Activated naive CD4-positive, alpha-beta T cell treated with anti-CD3 and anti-CD28 coated beads, Interleukin-2, amount 10 ng/mL, durations not matched to agents 7 days and 5 days (primary cell): ENCODE data around the gene MED12L.
"Not testable (repeated sequence)": the region's sequence is repeated elsewhere in the genome, so short reads cannot be mapped to it uniquely, and the experiment has no call there.

Source experiments
- CTCF ChIA-PET: fragments of 350-600 bp; sonication (Branson Sonifier 250); formaldehyde crosslinking; loops from one replicate; lab custom pipeline; 2021; ENCODE audit warnings: antibody characterized with exemption; lab: Charles Lee
- DNase-seq: peaks from one replicate; pipeline ENCODE4 v3.0.0-alpha.2; 2020
- H3K27ac Mint-ChIP-seq: one replicate; pipeline ENCODE4 v1.8.0; 2021; ENCODE audit warnings: mild to moderate bottlenecking, moderate library complexity, mixed read lengths
- H3K27me3 Mint-ChIP-seq: one replicate; pipeline ENCODE4 v1.8.0; 2021; ENCODE audit warnings: mild to moderate bottlenecking, mixed read lengths
- H3K36me3 Mint-ChIP-seq: one replicate; pipeline ENCODE4 v1.8.0; 2021; ENCODE audit warnings: mixed read lengths
- H3K4me1 Mint-ChIP-seq: one replicate; pipeline ENCODE4 v1.8.0; 2021; ENCODE audit warnings: mixed read lengths
- H3K4me3 Mint-ChIP-seq: one replicate; pipeline ENCODE4 v1.8.0; 2021; ENCODE audit warnings: mild to moderate bottlenecking, moderate library complexity, mixed read lengths
- H3K9me3 Mint-ChIP-seq: one replicate; pipeline ENCODE4 v1.8.0; 2021; ENCODE audit warnings: mixed read lengths

The MED12L gene

GRCh38 chr3:151085227-151085888 lies at the start of gene MED12L:
Gene MED12L, plus strand, starts transcription at chr3:151085664. Its CDS starts 1,263 bp downstream, at chr3:151086927.
- peak within 1 kb of the TSS; percentile 81 for H3K4me3 Mint-ChIP-seq
- no peaks in the 10 kb centered on the region for H3K36me3 Mint-ChIP-seq
- peaks cover 73% of the 10 kb centered on the region for H3K27me3 Mint-ChIP-seq
- CTCF ChIA-PET = interaction anchor here (0.8 to 1.7 kb wide), 5 partner anchors 13 to 298 kb away, joined by 3 to 5 read pairs (median 4); no protein-coding TSS in a partner anchor
- no peak within 1 kb of the TSS for H3K27ac Mint-ChIP-seq
- peak; percentile 61 for DNase-seq
- H3K9me3 Mint-ChIP-seq = no peaks in the 10 kb centered on the region
- H3K4me1 Mint-ChIP-seq = peaks cover 14% of the 10 kb centered on the region

GRCh38 chr3:151037746-151038477 lies 47.6 kb upstream of the MED12L start:
- Mint-ChIP-seq H3K36me3 (no peaks in the 10 kb centered on the region), H3K9me3 (no peaks in the 10 kb centered on the region), H3K4me1 (no peaks in the 10 kb centered on the region), H3K27me3 (no peaks in the 10 kb centered on the region), H3K27ac (no peak overlapping the region), H3K4me3 (no peak overlapping the region)
- no peak for DNase-seq
- CTCF ChIA-PET = no interaction called here

- Mint-ChIP-seq H3K36me3 (no peaks in the 10 kb centered on the region), H3K9me3 (no peaks in the 10 kb centered on the region), H3K4me1 (no peaks in the 10 kb centered on the region), H3K27ac (no peak overlapping the region), H3K27me3 (peaks cover 3% of the 10 kb centered on the region), H3K4me3 (no peak overlapping the region)
- CTCF ChIA-PET = no interaction called here
- DNase-seq = no peak
Observed at GRCh38 chr3:151044706-151045105, 40.8 kb upstream of the MED12L start.

GRCh38 chr3:151047636-151048035 lies 37.8 kb upstream of the MED12L start:
- DNase-seq = no peak
- H3K27ac Mint-ChIP-seq = no peak overlapping the region
- CTCF ChIA-PET = no interaction called here
- no peaks in the 10 kb centered on the region for H3K9me3 Mint-ChIP-seq
- peaks cover 13% of the 10 kb centered on the region for H3K27me3 Mint-ChIP-seq
- no peaks in the 10 kb centered on the region for H3K4me1 Mint-ChIP-seq
- H3K4me3 Mint-ChIP-seq = no peak overlapping the region
- no peaks in the 10 kb centered on the region for H3K36me3 Mint-ChIP-seq

- Mint-ChIP-seq H3K4me3 (no peak overlapping the region), H3K27me3 (peaks cover 27% of the 10 kb centered on the region), H3K27ac (no peak overlapping the region), H3K9me3 (no peaks in the 10 kb centered on the region), H3K4me1 (no peaks in the 10 kb centered on the region), H3K36me3 (no peaks in the 10 kb centered on the region)
- no peak for DNase-seq
- CTCF ChIA-PET = interaction anchor here (0.6 kb wide), 1 partner anchor 523 kb away, joined by 3 read pairs; no protein-coding TSS in a partner anchor
Observed at GRCh38 chr3:151051533-151051932, 33.9 kb upstream of the MED12L start.

GRCh38 chr3:151052346-151052745 lies 33.1 kb upstream of the MED12L start:
- no peak overlapping the region for H3K27ac Mint-ChIP-seq
- DNase-seq = no peak
- H3K27me3 Mint-ChIP-seq = peaks cover 25% of the 10 kb centered on the region
- H3K4me1 Mint-ChIP-seq = no peaks in the 10 kb centered on the region
- H3K4me3 Mint-ChIP-seq = no peak overlapping the region
- H3K36me3 Mint-ChIP-seq = no peaks in the 10 kb centered on the region
- CTCF ChIA-PET = no interaction called here
- no peaks in the 10 kb centered on the region for H3K9me3 Mint-ChIP-seq

- H3K27ac Mint-ChIP-seq = no peak overlapping the region
- no peaks in the 10 kb centered on the region for H3K4me1 Mint-ChIP-seq
- peaks cover 23% of the 10 kb centered on the region for H3K27me3 Mint-ChIP-seq
- DNase-seq = no peak
- no peaks in the 10 kb centered on the region for H3K9me3 Mint-ChIP-seq
- CTCF ChIA-PET = no interaction called here
- H3K36me3 Mint-ChIP-seq = no peaks in the 10 kb centered on the region
- no peak overlapping the region for H3K4me3 Mint-ChIP-seq
Observed at GRCh38 chr3:151052756-151053155, 32.7 kb upstream of the MED12L start.

GRCh38 chr3:151058740-151059139 lies 26.7 kb upstream of the MED12L start:
- Mint-ChIP-seq H3K27ac (no peak overlapping the region), H3K27me3 (peaks cover 17% of the 10 kb centered on the region), H3K4me1 (no peaks in the 10 kb centered on the region), H3K4me3 (no peak overlapping the region), H3K36me3 (no peaks in the 10 kb centered on the region), H3K9me3 (no peaks in the 10 kb centered on the region)
- CTCF ChIA-PET = no interaction called here
- no peak for DNase-seq

GRCh38 chr3:151062611-151063010 lies 22.9 kb upstream of the MED12L start:
- Mint-ChIP-seq H3K4me1 (no peaks in the 10 kb centered on the region), H3K9me3 (no peaks in the 10 kb centered on the region), H3K27ac (no peak overlapping the region), H3K27me3 (peaks cover 16% of the 10 kb centered on the region), H3K36me3 (no peaks in the 10 kb centered on the region), H3K4me3 (no peak overlapping the region)
- CTCF ChIA-PET = no interaction called here
- no peak for DNase-seq

GRCh38 chr3:151067158-151067557 lies 18.3 kb upstream of the MED12L start:
- peak; percentile 24 for DNase-seq
- H3K4me3 Mint-ChIP-seq = no peak overlapping the region
- H3K27me3 Mint-ChIP-seq = peaks cover 14% of the 10 kb centered on the region
- CTCF ChIA-PET = interaction anchor here (0.8 to 2.6 kb wide), 8 partner anchors 11 to 89 kb away, joined by 3 to 13 read pairs (median 3); no protein-coding TSS in a partner anchor
- H3K27ac Mint-ChIP-seq = no peak overlapping the region
- no peaks in the 10 kb centered on the region for H3K4me1 Mint-ChIP-seq
- H3K9me3 Mint-ChIP-seq = no peaks in the 10 kb centered on the region
- H3K36me3 Mint-ChIP-seq = no peaks in the 10 kb centered on the region

- not testable (repeated sequence) for DNase-seq, H3K27me3 Mint-ChIP-seq, H3K9me3 Mint-ChIP-seq, H3K4me1 Mint-ChIP-seq, H3K27ac Mint-ChIP-seq, H3K4me3 Mint-ChIP-seq, H3K36me3 Mint-ChIP-seq
- CTCF ChIA-PET = interaction anchor here (0.9 to 1.5 kb wide), 2 partner anchors 13 to 53 kb away, joined by 3 to 5 read pairs; no protein-coding TSS in a partner anchor
Observed at GRCh38 chr3:151072842-151073241, 12.6 kb upstream of the MED12L start.

- CTCF ChIA-PET = no interaction called here
- Mint-ChIP-seq H3K27ac (no peak overlapping the region), H3K9me3 (no peaks in the 10 kb centered on the region), H3K4me3 (no peak overlapping the region), H3K27me3 (peaks cover 14% of the 10 kb centered on the region), H3K36me3 (no peaks in the 10 kb centered on the region), H3K4me1 (no peaks in the 10 kb centered on the region)
- DNase-seq = no peak
Observed at GRCh38 chr3:151074256-151074655, 11.2 kb upstream of the MED12L start.

GRCh38 chr3:151075869-151076562 lies 9.4 kb upstream of the MED12L start:
- Mint-ChIP-seq H3K4me3 (no peak overlapping the region), H3K36me3 (no peaks in the 10 kb centered on the region), H3K27ac (no peak overlapping the region), H3K9me3 (no peaks in the 10 kb centered on the region), H3K27me3 (peaks cover 19% of the 10 kb centered on the region), H3K4me1 (no peaks in the 10 kb centered on the region)
- CTCF ChIA-PET = interaction anchor here (1.4 kb wide), 1 partner anchor 288 kb away, joined by 3 read pairs; no protein-coding TSS in a partner anchor
- no peak for DNase-seq

- no peak for DNase-seq
- H3K27me3 Mint-ChIP-seq = peaks cover 24% of the 10 kb centered on the region
- H3K4me3 Mint-ChIP-seq = no peak overlapping the region
- H3K4me1 Mint-ChIP-seq = no peaks in the 10 kb centered on the region
- no peaks in the 10 kb centered on the region for H3K9me3 Mint-ChIP-seq
- no peaks in the 10 kb centered on the region for H3K36me3 Mint-ChIP-seq
- H3K27ac Mint-ChIP-seq = no peak overlapping the region
- CTCF ChIA-PET = interaction anchor here (1.4 kb wide), 1 partner anchor 288 kb away, joined by 3 read pairs; no protein-coding TSS in a partner anchor
Observed at GRCh38 chr3:151076626-151077025, 8.8 kb upstream of the MED12L start.
